HG03095 (cell line): ENCODE measurements around the gene BAD.
"Not testable (repeated sequence)": the region's sequence is repeated elsewhere in the genome, so short reads cannot be mapped to it uniquely, and the experiment has no call there.

ENCODE experiments used
- ATAC-seq: cut with Tn5 transposase; IDR thresholded peaks from one replicate; pipeline ENCODE4 v1.9.1; 2021; ENCODE audit warnings: moderate library complexity; ENCODE audit not compliant: unreplicated experiment

BAD gene

DNA sequence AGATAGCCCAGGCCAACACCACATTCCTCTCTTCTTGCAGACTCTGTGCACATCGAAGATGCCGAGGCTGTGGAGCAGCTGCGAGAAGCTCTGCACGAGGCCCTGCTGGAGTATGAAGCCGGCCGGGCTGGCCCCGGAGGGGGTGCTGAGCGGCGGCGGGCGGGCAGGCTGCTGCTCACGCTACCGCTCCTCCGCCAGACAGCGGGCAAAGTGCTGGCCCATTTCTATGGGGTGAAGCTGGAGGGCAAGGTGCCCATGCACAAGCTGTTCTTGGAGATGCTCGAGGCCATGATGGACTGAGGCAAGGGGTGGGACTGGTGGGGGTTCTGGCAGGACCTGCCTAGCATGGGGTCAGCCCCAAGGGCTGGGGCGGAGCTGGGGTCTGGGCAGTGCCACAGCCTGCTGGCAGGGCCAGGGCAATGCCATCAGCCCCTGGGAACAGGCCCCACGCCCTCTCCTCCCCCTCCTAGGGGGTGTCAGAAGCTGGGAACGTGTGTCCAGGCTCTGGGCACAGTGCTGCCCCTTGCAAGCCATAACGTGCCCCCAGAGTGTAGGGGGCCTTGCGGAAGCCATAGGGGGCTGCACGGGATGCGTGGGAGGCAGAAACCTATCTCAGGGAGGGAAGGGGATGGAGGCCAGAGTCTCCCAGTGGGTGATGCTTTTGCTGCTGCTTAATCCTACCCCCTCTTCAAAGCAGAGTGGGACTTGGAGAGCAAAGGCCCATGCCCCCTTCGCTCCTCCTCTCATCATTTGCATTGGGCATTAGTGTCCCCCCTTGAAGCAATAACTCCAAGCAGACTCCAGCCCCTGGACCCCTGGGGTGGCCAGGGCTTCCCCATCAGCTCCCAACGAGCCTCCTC lies 31.4 kb upstream of the BAD start:
- not testable (repeated sequence) for ATAC-seq

GRCh38 chr11:64314805-64315561 lies 30.5 kb upstream of the BAD start:
- no peak for ATAC-seq

- ATAC-seq: no peak
Measured at GRCh38 chr11:64314146-64314804, 29.8 kb upstream of the BAD start.

- ATAC-seq: no peak
Measured at GRCh38 chr11:64313491-64314145, 29.2 kb upstream of the BAD start.

DNA sequence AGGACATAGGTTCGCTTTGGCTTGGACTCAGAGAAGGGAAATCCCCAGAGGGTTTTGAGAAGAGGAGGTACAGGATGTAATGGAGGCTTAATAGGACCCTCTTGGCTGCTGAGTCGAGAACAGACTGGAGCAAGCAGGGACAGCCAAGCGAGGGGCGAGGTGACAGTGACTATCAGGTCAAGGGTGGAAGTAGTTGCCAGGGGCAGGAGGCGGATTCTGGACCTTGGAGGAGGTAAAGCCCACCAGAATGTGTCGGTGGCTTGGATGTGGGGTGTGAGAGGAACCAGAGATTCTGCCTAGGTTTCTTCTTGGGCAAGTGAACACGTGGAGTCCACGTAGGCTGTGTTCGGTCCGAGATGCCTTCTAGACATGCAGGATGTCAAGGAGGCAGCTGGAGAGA lies 28.5 kb upstream of the BAD start:
- no peak for ATAC-seq

DNA sequence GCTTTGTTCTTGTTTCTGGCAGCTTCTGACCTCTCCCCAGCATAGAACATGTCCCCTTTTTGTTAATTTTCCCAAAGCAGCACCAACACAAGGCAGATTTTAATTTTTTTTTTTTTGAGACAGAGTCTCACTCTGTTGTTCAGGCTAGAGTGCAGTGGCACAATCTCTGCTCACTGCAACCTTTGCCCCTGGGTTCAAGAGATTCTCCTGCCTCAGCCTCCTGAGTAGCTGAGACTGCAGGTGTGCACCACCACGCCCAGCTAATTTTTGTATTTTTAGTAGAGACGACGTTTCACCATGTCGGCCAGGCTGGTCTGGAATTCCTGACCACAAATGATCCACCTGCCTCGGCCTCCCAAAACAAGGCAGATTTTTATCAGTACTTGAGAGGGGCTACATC lies 23.3 kb upstream of the BAD start:
- ATAC-seq: not testable (repeated sequence)

GRCh38 chr11:64306876-64307622 lies 22.6 kb upstream of the BAD start:
- ATAC-seq: no peak

- ATAC-seq: no peak
Measured at GRCh38 chr11:64306563-64306875, 22.1 kb upstream of the BAD start.

DNA sequence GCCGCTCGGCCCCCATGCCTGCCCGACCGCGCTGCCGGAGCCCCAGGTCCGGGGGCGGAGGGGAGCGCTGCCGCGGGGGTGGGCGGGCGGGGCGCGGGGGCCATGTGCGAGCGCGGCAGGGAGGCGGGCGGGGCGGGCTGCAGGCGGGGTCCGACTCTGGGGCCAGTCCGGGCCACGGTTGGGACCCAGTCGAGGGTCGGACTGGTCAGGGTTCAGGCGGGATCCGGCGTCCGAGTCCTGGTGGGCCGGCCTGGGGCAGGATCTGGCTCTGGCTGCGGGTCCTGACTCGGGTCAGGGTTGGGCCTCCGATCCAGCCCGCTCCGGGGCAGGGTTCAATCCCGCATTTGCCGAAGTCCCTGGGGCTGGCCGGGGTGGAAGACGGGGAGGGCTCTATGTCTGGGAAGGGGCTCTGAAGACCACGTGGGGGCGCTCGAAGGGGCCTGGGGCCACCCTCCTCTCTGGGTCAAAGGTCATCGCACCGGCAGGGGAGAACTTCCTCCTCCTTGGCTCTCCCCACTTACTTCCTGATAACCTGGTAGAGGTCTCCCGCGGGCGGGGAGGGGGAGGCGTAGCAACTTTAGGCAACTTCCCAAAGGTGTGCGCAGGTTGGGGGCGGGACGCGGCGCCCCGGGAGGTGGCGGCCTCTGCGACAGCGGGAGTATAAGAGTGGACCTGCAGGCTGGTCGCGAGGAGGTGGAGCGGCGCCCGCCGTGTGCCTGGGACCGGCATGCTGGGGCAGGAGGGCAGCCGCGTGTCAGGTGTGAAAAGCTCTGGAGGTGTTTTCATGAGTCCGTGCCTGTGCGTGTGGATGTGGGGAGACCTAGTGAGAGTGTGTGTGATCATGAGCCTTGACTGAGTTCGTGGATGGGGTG lies 21.5 kb upstream of the BAD start:
- ATAC-seq: peak; percentile 24

GRCh38 chr11:64305075-64305690 lies 20.7 kb upstream of the BAD start, which contains the start of gene ESRRA:
ESRRA (plus strand) TSS chr11:64305524; CDS start chr11:64307180, 1,656 bp downstream.
- ATAC-seq: peak; percentile 59

DNA sequence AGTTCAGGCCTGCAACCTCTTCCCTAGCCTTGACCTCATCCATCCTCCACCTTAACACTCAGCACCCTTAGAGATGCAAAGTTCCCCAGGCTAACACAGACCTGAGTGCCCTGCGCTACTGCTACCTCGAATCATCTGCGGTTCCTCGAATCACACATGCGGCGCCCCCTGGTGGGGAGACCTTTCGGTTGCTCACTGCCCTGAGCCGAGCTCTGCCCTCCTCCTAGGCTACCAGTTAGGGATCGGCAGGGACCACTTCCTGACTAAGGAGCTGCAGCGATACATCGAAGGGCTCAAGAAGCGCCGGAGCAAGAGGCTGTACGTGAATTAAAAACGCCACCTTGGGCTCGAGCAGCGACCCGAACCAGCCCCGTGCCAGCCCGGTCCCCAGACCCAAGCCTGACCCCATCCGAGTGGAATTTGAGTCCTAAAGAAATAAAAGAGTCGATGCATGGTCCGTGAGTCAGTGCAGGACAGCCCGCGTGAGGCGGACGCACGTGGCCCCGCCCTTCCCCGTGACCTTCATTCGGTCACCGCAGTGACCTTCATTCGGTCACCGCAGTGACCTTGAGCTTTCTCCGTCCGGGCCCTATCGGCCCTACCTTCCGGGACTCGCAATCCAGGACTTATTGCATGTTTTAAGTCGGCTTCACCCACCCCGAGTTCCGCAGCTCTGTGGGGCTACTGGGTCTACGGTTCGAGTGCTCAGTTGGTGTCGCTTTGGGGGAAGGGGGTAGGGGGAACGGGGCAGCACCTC lies 20.0 kb upstream of the BAD start:
- peak; percentile 13 for ATAC-seq

DNA sequence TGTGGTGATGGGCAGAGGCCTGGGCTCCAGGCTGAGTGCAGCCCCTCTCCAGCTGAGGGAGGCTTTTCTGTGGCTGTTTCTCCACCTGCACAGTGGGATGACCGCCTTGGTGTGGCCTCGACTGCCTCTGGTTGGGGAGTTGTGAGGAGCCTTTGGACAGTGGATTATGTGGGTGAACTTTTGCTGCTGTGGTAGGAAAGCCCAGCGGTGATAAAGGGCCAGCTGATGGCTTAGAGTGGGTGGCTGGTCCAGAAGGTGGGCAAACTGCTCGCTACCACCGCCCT lies 19.5 kb upstream of the BAD start:
- no peak for ATAC-seq

DNA sequence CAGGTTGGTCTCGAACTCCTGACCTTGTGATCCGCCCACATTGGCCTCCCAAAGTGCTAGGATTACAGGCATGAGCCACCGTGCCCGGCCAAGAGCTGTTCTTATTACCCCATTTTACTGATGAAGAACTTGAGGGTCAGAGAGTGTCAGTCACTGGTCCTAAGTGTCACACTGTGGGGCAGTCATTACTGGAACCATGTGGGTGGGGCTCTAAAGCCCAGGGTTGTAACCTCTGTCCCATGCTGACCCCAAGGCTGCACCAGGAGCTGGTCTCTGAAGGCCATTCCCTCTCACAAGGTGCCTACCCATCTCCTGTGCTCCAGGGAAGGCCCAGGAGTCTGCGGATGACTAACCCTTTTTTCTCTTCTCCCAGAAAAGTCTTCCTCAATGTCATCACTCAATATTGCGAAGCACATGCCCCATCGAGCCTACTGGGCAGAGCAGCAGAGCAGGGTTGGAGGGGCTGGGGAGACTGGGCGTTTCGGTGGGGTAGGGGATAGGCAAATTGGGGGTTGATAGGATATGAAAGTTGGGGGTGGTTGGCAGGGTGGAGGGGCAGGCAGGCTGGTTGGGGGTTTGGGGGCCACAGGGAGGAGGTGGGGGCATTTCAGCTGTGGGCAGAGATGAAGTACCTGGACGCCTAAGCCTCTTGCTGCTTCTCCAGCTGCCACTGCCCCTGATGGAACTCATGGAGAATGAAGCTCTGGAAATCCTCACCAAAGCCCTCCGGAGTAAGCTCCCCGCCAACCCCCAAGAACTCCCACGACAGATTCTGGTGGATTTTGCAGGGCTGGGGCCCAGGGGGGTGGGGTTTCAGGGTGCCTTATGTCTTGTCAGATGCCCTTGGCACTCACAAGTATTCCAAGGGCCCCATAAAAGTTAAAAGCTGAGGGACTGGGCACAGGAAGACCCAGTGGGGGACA lies 18.9 kb upstream of the BAD start:
- no peak for ATAC-seq

DNA sequence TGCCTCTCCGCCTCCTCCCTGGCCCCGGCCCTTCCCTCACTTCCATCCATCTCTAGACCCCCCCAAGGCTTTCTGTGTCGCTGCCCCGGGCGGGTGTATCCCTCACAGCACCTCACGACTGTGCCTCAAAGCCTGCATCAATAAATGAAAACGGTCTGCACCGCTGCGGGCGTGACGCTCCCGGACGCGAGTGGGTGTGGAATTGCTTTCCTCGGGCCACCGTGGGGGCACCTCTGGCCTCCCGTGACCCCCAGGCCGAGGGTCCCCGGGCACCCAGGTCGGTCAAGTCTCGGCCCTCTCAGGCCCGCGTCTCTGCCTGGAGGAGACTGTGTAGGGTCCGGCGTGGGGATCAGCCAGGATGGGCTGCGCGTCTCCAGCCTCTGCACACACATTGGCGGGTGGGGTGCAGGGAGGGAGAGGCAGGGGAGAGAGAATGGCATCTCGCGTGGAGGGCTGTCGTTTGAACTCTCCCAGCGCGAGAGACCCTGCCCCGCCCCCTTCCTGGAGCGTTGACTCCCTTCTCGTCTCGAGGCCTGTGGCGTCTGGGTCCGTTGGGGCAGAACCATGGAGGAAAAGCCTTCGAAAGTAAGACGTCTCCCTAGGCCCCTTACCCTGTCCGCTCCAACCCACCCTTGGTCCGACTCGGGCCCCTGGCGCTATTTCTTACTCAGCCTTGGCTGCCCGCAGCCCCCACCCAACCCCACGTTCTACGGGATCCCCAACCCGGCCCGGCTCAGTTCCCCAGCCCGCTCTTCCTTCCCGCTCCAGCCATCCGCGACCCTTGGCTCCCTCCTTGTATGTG lies 15.6 kb upstream of the BAD start, which contains the start of gene CATSPERZ:
CATSPERZ (plus strand) TSS at position 512 of the 802 bp plus-strand sequence; CDS start at position 565, 53 bp downstream.
- no peak for ATAC-seq

GRCh38 chr11:64298966-64299846 lies 14.7 kb upstream of the BAD start:
- ATAC-seq: no peak
